HepG2 (cell line): Measurements from ENCODE around the gene CR1L. TPM values are rescaled to one million over a fixed set of nuclear protein-coding genes. Genes with fewer than 3 reads are reported as not detected.

ENCODE experiments used
- ATAC-seq: fragments of 200-7000 bp; cut with Tn5 transposase; 3 replicates; pipeline ENCODE4 v1.9.1; 2020; ENCODE audit warnings: mild to moderate bottlenecking, moderate library complexity
- BruUV-seq: library from RNA; stranded (reverse); fragments of 400-500 nt; replicated peaks from 2 replicates; lab custom pipeline; 2021; lab: Mats Ljungman, UMichigan
- CTCF ChIA-PET: fragments of 300-600 bp; formaldehyde crosslinking; extraction: SDS; loops from one replicate; lab custom pipeline; 2021; ENCODE audit warnings: low total read pairs, inconsistent platforms, low intra/inter-chr PET ratio; lab: Yijun Ruan, JAX
- POLR2A ChIA-PET: fragments of 350-600 bp; sonication (Branson Sonifier 250); formaldehyde crosslinking; loops from one replicate; lab custom pipeline; 2020; ENCODE audit warnings: antibody characterized with exemption, inconsistent platforms; lab: Yijun Ruan, JAX
- DNase-seq: peaks from one replicate; pipeline ENCODE4 v3.0.0-alpha.2; 2015; ENCODE audit warnings: low spot score
- FAIRE-seq: peaks from 3 replicates; lab custom pipeline; 2011; peaks lifted over from hg19 to GRCh38; lab: Jason Lieb, UNC
- H2AFZ ChIP-seq: one replicate; pipeline ENCODE4 v1.6.1; 2011; ENCODE audit warnings: low read length, inconsistent platforms
- H3K27ac ChIP-seq: fragments of 300-600 bp; 3 replicates; pipeline ENCODE4 v1.8.0; 2011; ENCODE audit warnings: mixed run types, mild to moderate bottlenecking, mixed read lengths, low read length, inconsistent platforms; ENCODE audit not compliant: insufficient read depth; ENCODE audit errors: extremely low read length
- H3K27me3 ChIP-seq, 2 experiments: fragments of 200-600 bp in 1 of 2; 2 replicates in 1 of 2; 3 replicates in 1 of 2; pipeline versions ENCODE4 v1.6.0 to v1.8.0; 2011; ENCODE audit warnings: low read length in 2 of 2, mild to moderate bottlenecking in 2 of 2, moderate library complexity in 2 of 2, inconsistent platforms in 1 of 2; ENCODE audit not compliant: insufficient read depth in 2 of 2, control insufficient read depth in 1 of 2
- H3K36me3 ChIP-seq, 2 experiments: fragments of 200-600 bp in 1 of 2; replicated peaks in 1 of 2; 2 replicates in 1 of 2; 3 replicates in 1 of 2; pipeline versions ENCODE4 v1.5.1 to v1.8.0; 2011; ENCODE audit warnings: low read length in 2 of 2, inconsistent platforms in 1 of 2; ENCODE audit not compliant: insufficient read depth in 2 of 2, control insufficient read depth in 1 of 2
- H3K4me1 ChIP-seq: 2 replicates; pipeline ENCODE4 v1.5.1; 2012; ENCODE audit warnings: low read length, inconsistent platforms; ENCODE audit not compliant: insufficient read depth
- H3K4me2 ChIP-seq: 2 replicates; pipeline ENCODE4 v1.6.0; 2011; ENCODE audit warnings: low read depth, low read length, inconsistent platforms
- H3K4me3 ChIP-seq, 3 experiments: fragments of 200-600 bp in 1 of 3; sonication (generic), shearing (Covaris generic) in 1 of 3; replicated peaks in 1 of 3; 2 replicates each; pipeline ENCODE4 v1.5.1; 2011 to 2016; ENCODE audit warnings: low read length in 3 of 3, inconsistent platforms in 2 of 3, low read depth in 2 of 3, mild to moderate bottlenecking in 2 of 3, control low read depth in 1 of 3, mixed read lengths in 1 of 3; ENCODE audit not compliant: insufficient read depth in 1 of 3
- H3K79me2 ChIP-seq: one replicate; pipeline ENCODE4 v1.6.1; 2011; ENCODE audit warnings: low read length, inconsistent platforms; ENCODE audit not compliant: insufficient read depth
- H3K9ac ChIP-seq: 2 replicates; pipeline ENCODE4 v1.6.0; 2011; ENCODE audit warnings: mild to moderate bottlenecking, low read depth, low read length, inconsistent platforms; ENCODE audit not compliant: insufficient read depth
- H3K9me3 ChIP-seq: 2 replicates; pipeline ENCODE4 v1.5.1; 2012; ENCODE audit warnings: mild to moderate bottlenecking, low read length
- H4K20me1 ChIP-seq: 2 replicates; pipeline ENCODE4 v1.6.0; 2011; ENCODE audit warnings: inconsistent platforms, mild to moderate bottlenecking, low read length, moderate library complexity; ENCODE audit not compliant: insufficient read depth
- MAFF ChIP-seq: IDR thresholded peaks from 2 replicates; pipeline ENCODE4 v1.6.1; 2011; ENCODE audit warnings: low read depth, low read length, improper control_type of control experiment
- MAFK ChIP-seq, 2 experiments: IDR thresholded peaks in 1 of 2; conservative IDR thresholded peaks in 1 of 2; 2 replicates each; pipeline ENCODE4 v1.6.1; 2011; ENCODE audit warnings: improper control_type of control experiment in 2 of 2, low read length in 2 of 2
- MXD3 ChIP-seq: IDR thresholded peaks from 2 replicates; pipeline ENCODE4 v1.6.1; 2016; ENCODE audit warnings: mild to moderate bottlenecking, missing biosample characterization, missing genetic modification reagents
- RBFOX2 ChIP-seq: fragments of 200-400 bp; formaldehyde crosslinking; IDR thresholded peaks from 2 replicates; pipeline ENCODE4 v1.6.1; 2017; ENCODE audit warnings: low read depth, mild to moderate bottlenecking, low read length
- SAP130 ChIP-seq: IDR thresholded peaks from 2 replicates; pipeline ENCODE4 v1.6.1; 2016; ENCODE audit warnings: low read depth
- SMYD3 ChIP-seq: sonication (generic); formaldehyde crosslinking; IDR thresholded peaks from 2 replicates; pipeline ENCODE4 v1.8.1; 2023; ENCODE audit warnings: mild to moderate bottlenecking, missing genetic modification reagents
- ZNF652 ChIP-seq: IDR thresholded peaks from 2 replicates; pipeline ENCODE4 v1.6.1; 2016; ENCODE audit warnings: low read depth, borderline replicate concordance
- ZNF766 ChIP-seq: sonication (generic); formaldehyde crosslinking; IDR thresholded peaks from 2 replicates; pipeline ENCODE4 v1.5.0; 2020; ENCODE audit warnings: missing genetic modification reagents, borderline replicate concordance
- WGBS: methylation state at CpG from one replicate; pipeline ENCODE4 v1.1.6; 2017; ENCODE audit warnings: low lambda C conversion rate; 5-methylcytosine and 5-hydroxymethylcytosine counted together
- in situ Hi-C: cut with HindIII; loops from 2 replicates; pipeline ENCODE4 v1.10.0; 2017; ENCODE audit warnings: low pct_unique_long_range_greater_than_20kb; ENCODE audit not compliant: extremely low pct_ligation_motif_present
- intact Hi-C: fragments of 100-400 bp; cut with micrococcal nuclease; formaldehyde crosslinking; loops from one replicate; pipeline ENCODE4 v1.10.0; 2022; ENCODE audit not compliant: unreplicated experiment
- polyA plus RNA-seq, 8 experiments: library from polyadenylated mRNA; depleted of rRNA in 3 of 8; stranded (reverse) in 7 of 8; unstranded in 1 of 8; fragments of >200 nt; fragmentation: Illumina TruSeq in 4 of 8; extraction: Trizol in 4 of 8; gene quantifications; 2 replicates each; pipeline versions ENCODE4 v1.2.1 to v1.2.3, GENCODE V29; 2011 to 2016; ENCODE audit warnings: low read depth in 4 of 8, missing spikeins in 1 of 8, mixed read lengths in 1 of 8; ENCODE audit not compliant: insufficient read depth in 1 of 8
- total RNA-seq, 5 experiments: library from RNA; depleted of rRNA; stranded (reverse); fragments of >200 nt; fragmentation: Illumina TruSeq; extraction: Trizol; gene quantifications; 2 replicates each; pipeline ENCODE4 v1.2.3, GENCODE V29; 2016; ENCODE audit warnings: low read depth in 1 of 5

The CR1L gene
- total and polyA plus RNA-seq, 2 of the 13 experiments (the other 11 are each of a cell fraction or from before 2014, with no cell fraction given): not detected

GRCh38 chr1:207755846-207756693 lies 111.1 kb downstream of the CR1L start:
- Histone ChIP-seq H3K36me3 (peaks cover 3 to 43% of the 10 kb centered on the region in 2 experiments), H3K4me2 (peak overlapping the region; percentile 76), H3K27me3 (no peaks in the 10 kb centered on the region; a peak in 1 of 5 replicates), H3K4me1 (peaks cover 33% of the 10 kb centered on the region), H3K9me3 (no peaks in the 10 kb centered on the region), H3K27ac (no peak overlapping the region), H3K9ac (no peak overlapping the region), H2AFZ (no peak overlapping the region), H3K79me2 (peaks cover 69% of the 10 kb centered on the region), H3K4me3 (no peak overlapping the region), H4K20me1 (peaks cover 39% of the 10 kb centered on the region)
- WGBS: 66% methylated on average over 2 of the region's 2 CpGs
- ChIA-PET POLR2A (no interaction called here), CTCF (no interaction called here)
- TF ChIP-seq ZNF766 (CRISPR knock-in tag): no peak
- peak; percentile 54; the same call in 1 of the 2 replicates for TF ChIP-seq MAFF
- TF ChIP-seq RBFOX2: peak; percentile 19; the same call in 1 of the 2 replicates
- TF ChIP-seq SAP130: peak; percentile 39; the same call in 1 of the 2 replicates
- TF ChIP-seq MXD3 (CRISPR knock-in tag): no peak
- no peak for TF ChIP-seq SMYD3
- no peak for TF ChIP-seq ZNF652 (CRISPR knock-in tag)
- peak; percentile 80 to 85 for TF ChIP-seq MAFK (conservative IDR thresholded peaks at IDR 0.05 in 1 of 2, IDR thresholded peaks at IDR 0.05 in 1 of 2; ENCODE audit: low read length in 2 of 2)
- no peak for FAIRE-seq
- no peak for DNase-seq
- BruUV-seq: no TSS peak
- intact Hi-C loops: no loop called here
- in situ Hi-C loops: no loop called here
- ATAC-seq: no peak
